ENCODE results near the gene INSC. TPM values are rescaled to one million over a fixed set of nuclear protein-coding genes. Genes with fewer than 3 reads are reported as not detected.

INSC gene
- total RNA-seq, 1 donor from 2014 or later: 8.3 TPM

- intact Hi-C loops (cut with DNase I): no loop called here
- ATAC-seq: no peak
- DNase-seq (ENCODE audit: low spot score): no peak
Measured at GRCh38 chr11:15171956-15172355, 57.2 kb downstream of the INSC start.

GRCh38 chr11:15175831-15176230 is 61.1 kb downstream of the INSC start:
- ATAC-seq (no peak), DNase-seq (ENCODE audit: low spot score) (no peak)
- intact Hi-C loops (cut with DNase I): no loop called here

DNA sequence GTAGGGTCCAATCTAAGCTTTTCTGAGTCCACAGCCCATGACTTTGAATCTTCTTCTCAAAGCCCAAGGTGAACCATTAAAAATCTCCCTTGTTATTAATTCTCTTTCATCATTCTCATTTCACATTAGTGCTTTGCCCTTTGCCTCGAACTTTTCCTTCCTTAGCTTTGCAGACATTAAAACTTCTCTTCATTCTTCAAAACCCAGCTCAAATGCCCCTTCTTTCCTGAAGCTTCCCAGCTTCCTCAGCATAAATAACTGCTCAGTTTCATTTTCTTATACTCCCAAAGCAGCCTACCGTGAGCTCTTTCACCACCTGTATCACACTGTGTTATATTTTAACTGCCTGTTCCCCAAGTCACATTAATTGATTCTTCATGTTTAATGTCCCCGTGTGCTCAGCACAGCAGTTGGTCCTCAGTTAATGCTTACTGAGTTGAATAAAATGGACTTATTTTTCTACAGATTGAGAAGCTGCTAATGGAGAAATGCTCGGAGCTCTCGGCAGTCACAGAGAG is 62.0 kb downstream of the INSC start:
- DNase-seq (ENCODE audit: low spot score) (no peak), ATAC-seq (no peak)
- intact Hi-C loops (cut with DNase I): no loop called here

GRCh38 chr11:15177491-15177890 is 62.8 kb downstream of the INSC start:
- ATAC-seq (no peak), DNase-seq (ENCODE audit: low spot score) (no peak)
- intact Hi-C loops (cut with DNase I): no loop called here

DNA sequence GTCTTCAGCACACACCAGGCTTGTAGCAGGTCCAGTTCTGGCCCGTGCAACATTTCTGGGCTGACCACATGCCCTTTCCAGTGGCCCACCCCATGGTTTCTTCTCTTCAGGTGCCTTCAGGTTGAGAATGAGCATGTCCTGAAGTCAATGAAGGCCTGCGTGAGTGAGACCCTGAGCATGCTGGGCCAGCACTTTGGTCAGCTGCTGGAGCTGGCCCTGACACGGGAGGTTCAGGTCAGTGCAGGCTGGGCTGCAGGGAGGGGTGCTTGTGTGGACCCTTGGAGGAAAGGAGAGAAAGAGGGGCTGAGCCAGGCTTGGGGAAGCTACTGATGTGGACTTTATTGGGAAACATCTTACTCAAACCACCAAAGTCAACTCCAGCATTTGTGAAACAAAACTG is 63.5 kb downstream of the INSC start:
- DNase-seq (ENCODE audit: low spot score): no peak
- no peak for ATAC-seq
- intact Hi-C loops (cut with DNase I): no loop called here

DNA sequence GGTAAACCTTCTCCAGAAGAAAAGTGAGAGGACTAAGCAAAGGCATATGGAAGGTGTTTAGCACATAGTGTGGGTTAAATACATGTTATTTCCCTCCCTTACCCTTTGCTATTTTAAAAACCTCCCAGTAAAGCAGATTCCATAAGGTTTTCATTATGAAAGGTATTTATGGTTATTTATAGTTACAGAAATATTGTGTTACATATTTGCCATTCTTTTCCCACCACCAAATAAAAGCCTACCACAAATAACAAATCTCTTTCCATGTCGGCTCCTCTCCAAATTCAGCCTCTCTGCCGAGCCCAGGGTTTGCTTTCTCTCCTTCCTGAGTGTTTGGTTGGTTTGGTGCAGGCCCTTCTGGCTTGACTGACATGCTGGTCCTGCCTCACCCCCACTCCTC is 64.4 kb downstream of the INSC start:
- ATAC-seq (no peak), DNase-seq (ENCODE audit: low spot score) (no peak)
- intact Hi-C loops (cut with DNase I): no loop called here

DNA sequence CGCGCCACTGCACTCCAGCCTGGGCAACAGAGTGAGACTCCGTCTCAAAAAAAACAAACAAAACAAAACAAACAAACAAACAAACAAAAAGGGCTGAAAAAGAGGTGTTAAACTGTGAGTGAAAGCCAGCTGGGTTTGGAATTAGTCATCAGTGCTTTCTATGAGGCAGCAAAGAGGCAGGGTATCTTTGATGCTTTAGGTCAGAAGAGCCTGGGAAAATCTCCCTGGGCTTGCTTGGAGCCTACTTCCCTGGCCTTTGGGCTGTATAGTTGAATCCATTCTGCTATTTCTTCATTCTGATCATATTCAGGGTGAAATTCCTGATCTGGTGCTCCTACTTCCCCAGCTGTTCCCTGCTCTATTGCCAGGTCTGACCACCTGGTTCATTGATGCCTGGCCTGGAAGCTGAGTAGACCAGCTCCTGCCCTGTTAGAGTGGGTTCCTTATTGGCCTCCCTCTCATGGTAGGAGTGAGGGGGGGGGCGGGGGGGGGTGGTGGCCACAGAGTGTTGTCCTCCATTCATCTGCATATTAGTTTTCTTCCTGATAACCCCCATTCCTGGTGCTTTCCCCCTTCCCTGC is 65.6 kb downstream of the INSC start:
- no peak for DNase-seq (ENCODE audit: low spot score)
- intact Hi-C loops (cut with DNase I): no loop called here

GRCh38 chr11:15182372-15182771 is 67.6 kb downstream of the INSC start:
- intact Hi-C loops (cut with DNase I): loop anchor here (2.0 kb wide), 1 partner anchor 18 kb away; no protein-coding TSS in a partner anchor
- DNase-seq (ENCODE audit: low spot score): no peak
- no peak for ATAC-seq

More for the DNA sequence above, 65.6 kb downstream of the INSC start:
- ATAC-seq: no peak

- intact Hi-C loops (cut with DNase I): no loop called here
- DNase-seq (ENCODE audit: low spot score) (no peak), ATAC-seq (no peak)
Measured at GRCh38 chr11:15185021-15185420, 70.3 kb downstream of the INSC start.

DNA sequence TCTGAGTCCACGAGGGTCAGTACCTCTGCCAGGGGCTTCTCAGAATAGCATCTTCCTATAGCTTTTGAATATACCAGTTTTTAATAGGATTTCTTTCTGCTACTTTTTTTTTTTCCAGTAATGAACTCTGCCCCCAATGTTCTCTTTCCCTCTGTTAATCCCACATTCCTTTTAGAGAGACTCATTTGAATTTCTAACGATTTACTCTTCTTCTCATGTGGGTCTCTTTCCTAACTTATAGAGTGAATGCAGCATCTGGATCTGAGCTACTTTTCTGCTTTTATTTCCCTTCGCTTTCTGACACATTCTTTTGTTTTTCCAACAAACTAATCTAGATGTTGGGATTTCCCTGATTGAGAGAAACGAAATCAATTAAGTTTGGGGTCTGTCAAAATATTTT is 71.4 kb downstream of the INSC start:
- DNase-seq (ENCODE audit: low spot score): no peak
- intact Hi-C loops (cut with DNase I): no loop called here
- no peak for ATAC-seq

- DNase-seq (ENCODE audit: low spot score): no peak
- ATAC-seq: no peak
- intact Hi-C loops (cut with DNase I): no loop called here
Measured at GRCh38 chr11:15189189-15189588, 74.5 kb downstream of the INSC start.

GRCh38 chr11:15189641-15190365 is 75.1 kb downstream of the INSC start:
- DNase-seq (ENCODE audit: low spot score) (no peak), ATAC-seq (no peak)
- intact Hi-C loops (cut with DNase I): no loop called here

GRCh38 chr11:15190611-15191010 is 75.9 kb downstream of the INSC start:
- intact Hi-C loops (cut with DNase I): no loop called here
- DNase-seq (ENCODE audit: low spot score) (no peak), ATAC-seq (no peak)

DNA sequence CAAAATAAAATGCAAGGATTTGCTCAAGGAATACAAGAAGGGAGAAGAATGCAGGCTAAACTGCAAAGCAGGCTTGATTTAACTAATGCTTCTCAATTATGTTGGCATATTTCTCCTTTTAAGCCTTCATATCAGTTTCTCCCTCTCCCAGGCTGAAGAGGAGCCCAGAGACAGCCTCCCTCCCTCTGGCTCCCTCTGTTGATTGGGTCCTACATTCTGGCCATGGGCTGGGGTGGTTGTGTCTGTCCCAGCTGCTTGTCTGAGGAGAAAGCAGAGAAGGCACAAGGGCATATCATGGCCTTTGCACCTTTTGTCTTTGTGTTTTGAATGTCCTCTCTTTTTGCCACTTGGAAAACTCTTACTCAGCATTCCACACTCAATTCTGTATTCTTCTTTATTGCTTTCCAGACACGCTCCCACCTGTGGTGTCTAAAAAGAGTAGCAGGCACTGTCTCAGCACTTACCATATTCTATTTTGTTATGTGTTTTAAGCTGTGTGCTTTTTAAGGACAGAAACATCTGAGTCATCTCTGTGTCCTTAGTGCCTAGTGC is 77.4 kb downstream of the INSC start:
- DNase-seq (ENCODE audit: low spot score) (no peak), ATAC-seq (no peak)
- intact Hi-C loops (cut with DNase I): no loop called here

- DNase-seq (ENCODE audit: low spot score) (no peak), ATAC-seq (no peak)
- intact Hi-C loops (cut with DNase I): no loop called here
Measured at GRCh38 chr11:15194671-15195415, 80.1 kb downstream of the INSC start.

GRCh38 chr11:15195454-15196200 is 80.9 kb downstream of the INSC start:
- ATAC-seq (no peak), DNase-seq (ENCODE audit: low spot score) (no peak)
- intact Hi-C loops (cut with DNase I): no loop called here

- no peak for ATAC-seq
- intact Hi-C loops (cut with DNase I): no loop called here
- DNase-seq (ENCODE audit: low spot score): no peak
Measured at GRCh38 chr11:15196704-15197103, 82.0 kb downstream of the INSC start.

GRCh38 chr11:15197696-15198095 is 83.0 kb downstream of the INSC start:
- ATAC-seq (no peak), DNase-seq (ENCODE audit: low spot score) (no peak)
- intact Hi-C loops (cut with DNase I): no loop called here

DNA sequence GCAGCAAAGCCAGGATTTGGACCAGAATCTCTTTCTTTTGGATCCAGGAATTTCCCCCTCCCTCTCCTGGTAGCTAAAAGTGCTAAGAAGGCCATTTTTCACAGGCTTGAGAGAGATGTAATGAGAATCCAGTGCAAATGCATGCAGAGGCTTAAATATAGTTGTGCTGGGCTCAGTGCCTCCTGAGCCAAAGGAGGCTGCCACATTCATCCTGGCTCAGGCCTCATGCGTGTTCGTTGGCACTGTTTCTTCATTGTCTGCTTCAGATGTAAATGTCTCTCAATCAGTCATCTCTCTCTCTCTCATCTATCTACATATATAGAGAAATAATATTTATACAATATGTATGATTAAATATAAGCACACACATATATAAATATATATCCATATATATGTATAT is 83.6 kb downstream of the INSC start:
- DNase-seq (ENCODE audit: low spot score) (no peak), ATAC-seq (no peak)
- intact Hi-C loops (cut with DNase I): no loop called here

Measured in sciatic nerve (tissue), 2 donors.